Cardiac fibroblast (primary cell): ENCODE results near the gene CLIC4.
A peak's percentile ranks its signal among the peaks of the same experiment; 100 is the strongest.
"Not testable (repeated sequence)": the region's sequence is repeated elsewhere in the genome, so short reads cannot be mapped to it uniquely, and the experiment has no call there.

Source experiments
- DNase-seq, 2 donors: peaks; one replicate each; pipeline versions ENCODE4 v3.0.0 to v3.0.0-alpha.2; 2010; ENCODE audit warnings: low read depth in 2 of 2
- H3K4me3 ChIP-seq, 2 donors: replicated peaks in 1 of 2; 1 replicate in 1 of 2; 2 replicates in 1 of 2; pipeline ENCODE4 v1.5.1; 2011; ENCODE audit warnings: low read depth in 2 of 2, low read length in 2 of 2, mild to moderate bottlenecking in 2 of 2, moderate library complexity in 1 of 2
- TF ChIP-seq, protein P1 (sequence below): IDR thresholded peaks from one replicate; pipeline ENCODE4 v1.5.1; 2011; ENCODE audit warnings: low read depth, mild to moderate bottlenecking, low read length, inconsistent platforms

The CLIC4 gene

DNA sequence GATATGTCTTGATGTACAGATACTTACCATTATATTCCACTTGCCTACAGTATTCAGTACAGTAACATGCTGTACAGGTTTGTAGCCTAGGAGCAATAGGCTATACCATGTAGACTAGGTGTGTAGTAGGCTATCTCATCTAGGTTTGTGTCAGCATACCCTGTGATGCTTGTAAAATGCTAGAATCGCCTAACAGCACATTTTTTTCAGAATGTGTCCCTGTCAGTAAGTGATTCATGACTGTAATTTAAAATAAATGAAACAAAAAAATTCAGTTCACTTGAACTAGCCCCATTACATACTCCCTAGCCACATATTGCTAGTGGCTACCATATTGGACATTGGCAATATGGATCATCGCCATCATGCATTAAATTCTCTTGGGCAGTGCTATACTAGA is 51.3 kb downstream of the CLIC4 start:
- TF ChIP-seq, protein P1, sequence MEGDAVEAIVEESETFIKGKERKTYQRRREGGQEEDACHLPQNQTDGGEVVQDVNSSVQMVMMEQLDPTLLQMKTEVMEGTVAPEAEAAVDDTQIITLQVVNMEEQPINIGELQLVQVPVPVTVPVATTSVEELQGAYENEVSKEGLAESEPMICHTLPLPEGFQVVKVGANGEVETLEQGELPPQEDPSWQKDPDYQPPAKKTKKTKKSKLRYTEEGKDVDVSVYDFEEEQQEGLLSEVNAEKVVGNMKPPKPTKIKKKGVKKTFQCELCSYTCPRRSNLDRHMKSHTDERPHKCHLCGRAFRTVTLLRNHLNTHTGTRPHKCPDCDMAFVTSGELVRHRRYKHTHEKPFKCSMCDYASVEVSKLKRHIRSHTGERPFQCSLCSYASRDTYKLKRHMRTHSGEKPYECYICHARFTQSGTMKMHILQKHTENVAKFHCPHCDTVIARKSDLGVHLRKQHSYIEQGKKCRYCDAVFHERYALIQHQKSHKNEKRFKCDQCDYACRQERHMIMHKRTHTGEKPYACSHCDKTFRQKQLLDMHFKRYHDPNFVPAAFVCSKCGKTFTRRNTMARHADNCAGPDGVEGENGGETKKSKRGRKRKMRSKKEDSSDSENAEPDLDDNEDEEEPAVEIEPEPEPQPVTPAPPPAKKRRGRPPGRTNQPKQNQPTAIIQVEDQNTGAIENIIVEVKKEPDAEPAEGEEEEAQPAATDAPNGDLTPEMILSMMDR = no peak
- DNase-seq = no peak
- no peak overlapping the region for H3K4me3 ChIP-seq

DNA sequence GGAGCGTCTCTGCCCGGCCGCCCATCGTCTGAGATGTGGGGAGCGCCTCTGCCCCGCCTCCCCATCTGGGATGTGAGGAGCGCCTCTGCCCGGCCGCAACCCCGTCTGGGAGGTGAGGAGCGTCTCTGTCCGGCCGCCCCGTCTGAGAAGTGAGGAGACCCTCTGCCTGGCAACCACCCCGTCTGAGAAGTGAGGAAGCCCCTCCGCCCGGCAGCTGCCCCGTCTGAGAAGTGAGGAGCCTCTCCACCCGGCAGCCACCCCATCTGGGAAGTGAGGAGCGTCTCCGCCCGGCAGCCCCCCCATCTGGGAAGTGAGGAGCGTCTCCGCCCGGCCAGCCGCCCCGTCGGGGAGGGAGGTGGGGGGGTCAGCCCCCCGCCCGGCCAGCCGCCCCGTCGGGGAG is 54.0 kb downstream of the CLIC4 start:
- DNase-seq = not testable (repeated sequence)

DNA sequence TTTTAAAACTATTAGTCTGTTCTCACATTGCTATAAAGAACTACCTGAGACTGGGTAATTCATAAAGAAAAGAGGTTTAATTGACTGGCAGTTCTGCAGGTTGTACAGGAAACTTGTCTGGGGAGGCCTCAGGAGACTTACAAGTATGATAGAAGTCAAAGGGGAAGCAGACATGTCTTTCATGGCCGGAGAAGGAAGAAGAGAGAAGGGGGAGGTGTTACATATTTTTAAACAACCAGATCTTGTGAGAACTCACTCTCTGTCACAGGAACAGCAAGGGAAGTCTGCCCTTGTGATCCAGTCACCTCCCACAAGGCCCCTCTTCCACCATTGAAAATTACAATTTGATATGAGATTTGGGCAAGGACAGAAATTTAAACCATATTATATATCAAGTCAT is 55.9 kb downstream of the CLIC4 start:
- H3K4me3 ChIP-seq = no peak overlapping the region
- TF ChIP-seq, protein P1 = no peak
- no peak for DNase-seq

More for the DNA sequence above, 54.0 kb downstream of the CLIC4 start:
- H3K4me3 ChIP-seq = not testable (repeated sequence)

DNA sequence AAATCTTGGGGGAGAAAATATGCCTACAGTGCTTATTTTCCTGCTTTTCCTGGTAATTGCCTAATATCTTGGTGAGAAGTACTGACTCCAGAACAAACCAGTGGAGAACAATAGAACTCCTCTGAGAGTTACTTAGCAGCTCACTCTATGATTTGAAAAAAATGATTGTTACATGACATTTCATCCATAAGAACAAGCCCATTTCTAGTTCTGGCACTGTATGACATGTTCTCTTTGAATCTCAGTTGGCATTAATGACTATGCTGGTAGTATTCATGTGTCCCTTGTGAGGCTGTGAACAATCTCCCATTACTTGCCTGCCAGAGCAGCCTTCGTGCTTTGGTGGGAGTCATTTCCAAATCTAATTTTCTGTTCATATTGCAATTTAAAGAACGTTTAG is 58.0 kb downstream of the CLIC4 start:
- H3K4me3 ChIP-seq = no peak overlapping the region
- TF ChIP-seq, protein P1 = no peak

DNA sequence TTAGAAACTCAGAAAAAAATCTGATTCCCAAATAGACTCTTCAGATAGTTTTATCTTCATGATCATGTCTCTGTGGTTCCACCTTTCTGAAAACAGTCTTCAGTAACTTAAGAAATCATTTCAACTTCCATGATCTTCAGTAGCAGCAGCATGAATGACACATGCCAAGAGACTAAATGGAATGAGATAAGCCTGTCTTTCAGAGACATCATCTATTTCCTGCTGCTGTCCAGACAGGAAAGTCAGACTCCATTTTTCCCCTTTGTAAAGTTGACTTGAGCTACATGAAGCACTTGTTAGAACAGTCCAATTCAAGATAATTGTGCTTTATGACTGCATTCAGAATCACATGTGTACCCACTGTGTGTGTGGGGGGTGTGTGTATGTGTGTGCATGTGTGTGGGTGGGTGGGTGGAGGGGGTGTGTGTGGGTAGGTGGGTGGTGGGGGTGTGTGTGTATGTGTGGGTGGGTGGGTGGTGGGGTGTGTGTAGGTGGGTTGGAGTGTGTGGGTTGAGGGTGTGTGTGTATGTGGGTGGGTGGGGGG is 58.8 kb downstream of the CLIC4 start:
- DNase-seq = no peak
- TF ChIP-seq, protein P1 = no peak
- H3K4me3 ChIP-seq = no peak overlapping the region

More for the DNA sequence above, 58.0 kb downstream of the CLIC4 start:
- peak; percentile 65 to 66 for DNase-seq

DNA sequence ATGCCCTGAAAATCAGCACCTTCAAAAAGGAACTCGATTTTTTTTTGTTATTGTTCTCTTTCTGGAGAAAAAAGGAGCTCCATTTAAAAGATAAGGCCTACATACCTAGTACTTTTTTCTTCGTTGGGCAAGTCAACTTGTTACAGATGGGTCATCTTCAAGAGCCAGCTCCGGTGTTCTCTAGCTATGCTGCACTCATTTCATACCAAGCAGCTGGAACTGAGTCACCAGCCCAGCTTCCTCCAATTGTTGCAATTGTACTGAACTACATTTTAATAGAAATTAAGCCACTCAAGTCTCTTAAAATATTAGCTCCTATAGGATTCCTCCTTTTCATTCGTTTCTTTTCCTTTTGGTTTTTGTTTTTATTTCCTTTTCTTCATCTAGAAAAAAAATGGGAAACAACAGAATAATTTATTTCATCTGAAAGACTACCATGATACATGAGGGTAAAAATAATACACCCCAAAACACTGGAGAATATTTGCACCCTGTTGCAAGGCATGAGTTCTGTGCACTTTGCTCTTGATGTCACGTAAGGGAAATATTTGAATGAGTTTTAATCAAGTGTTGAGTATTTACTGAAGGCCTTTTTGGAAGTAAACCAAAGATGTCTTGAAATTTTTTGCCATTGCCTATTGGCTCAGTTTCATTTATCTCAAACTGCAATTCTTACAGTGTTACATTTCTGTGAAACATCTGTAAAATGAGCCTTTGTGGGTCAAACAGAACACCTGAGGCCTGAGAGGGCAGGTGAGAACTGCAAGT is 60.5 kb downstream of the CLIC4 start:
- no peak overlapping the region for H3K4me3 ChIP-seq
- peak; percentile 74 to 92 for DNase-seq
- TF ChIP-seq, protein P1 = no peak

DNA sequence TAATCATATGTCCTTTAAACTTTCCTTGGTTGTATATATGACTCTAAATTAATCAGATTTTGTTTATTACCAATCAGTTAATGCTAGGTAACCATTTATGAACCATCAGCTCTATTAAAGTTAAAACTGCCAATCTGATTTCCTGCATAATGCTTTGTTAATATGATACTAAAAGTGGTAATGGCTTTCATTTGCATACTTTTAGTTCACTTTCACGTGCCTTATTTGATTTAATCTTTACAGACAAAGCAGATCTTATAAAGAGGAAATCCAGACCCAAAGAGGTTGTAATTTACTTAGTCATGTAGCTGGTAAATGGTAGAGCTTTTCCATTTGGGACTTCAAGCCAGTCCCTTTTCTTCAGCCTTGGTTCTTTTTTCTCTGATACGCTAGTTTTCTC is 61.3 kb downstream of the CLIC4 start:
- TF ChIP-seq, protein P1 = no peak
- DNase-seq = no peak
- no peak overlapping the region for H3K4me3 ChIP-seq

DNA sequence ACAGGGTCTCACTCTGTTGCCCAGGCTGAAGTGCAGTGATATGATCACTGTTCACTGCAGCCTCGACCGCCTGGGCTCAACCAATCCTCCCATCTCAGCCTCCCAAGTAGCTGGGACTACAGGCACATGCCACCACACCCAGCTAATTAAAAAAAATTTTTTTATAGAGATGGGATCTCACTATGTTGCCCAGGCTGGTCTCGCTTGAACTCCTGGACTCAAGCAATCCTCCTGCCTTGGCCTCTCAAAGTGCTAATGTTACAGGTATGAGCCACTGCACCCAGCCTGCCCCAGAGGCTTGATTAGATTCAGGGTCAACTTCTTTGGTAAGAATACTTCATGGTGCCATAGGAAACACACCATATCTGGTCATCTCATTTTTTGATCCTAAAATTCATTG is 66.2 kb downstream of the CLIC4 start:
- not testable (repeated sequence) for H3K4me3 ChIP-seq, DNase-seq

DNA sequence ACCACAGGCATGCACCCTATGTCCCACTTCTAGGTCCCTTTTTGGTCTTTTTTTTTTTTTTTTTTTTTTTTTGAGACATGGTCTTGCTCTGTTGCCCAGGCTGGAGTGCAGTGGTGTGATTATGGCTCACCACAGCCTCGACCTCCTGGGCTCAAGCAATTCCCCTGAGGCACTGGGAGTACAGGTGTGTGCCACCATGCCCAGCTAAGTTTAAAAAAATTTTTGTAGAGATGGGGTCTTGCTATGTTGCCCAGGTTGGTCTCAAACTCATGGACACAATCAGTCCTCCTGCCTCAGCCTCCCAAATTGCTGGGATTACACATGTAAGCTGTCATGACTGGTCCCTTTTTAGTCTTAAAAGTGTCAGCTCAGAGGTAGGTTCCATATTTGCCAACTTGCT is 75.0 kb downstream of the CLIC4 start:
- not testable (repeated sequence) for H3K4me3 ChIP-seq, DNase-seq
